ENCODE results near the gene IQSEC1. TPM values are rescaled to one million over a fixed set of nuclear protein-coding genes. Genes with fewer than 3 reads are reported as not detected.

Gene IQSEC1
- total RNA-seq, 6 experiments from 2014 or later = 21.1 to 25.1 (median 21.9) TPM

DNA sequence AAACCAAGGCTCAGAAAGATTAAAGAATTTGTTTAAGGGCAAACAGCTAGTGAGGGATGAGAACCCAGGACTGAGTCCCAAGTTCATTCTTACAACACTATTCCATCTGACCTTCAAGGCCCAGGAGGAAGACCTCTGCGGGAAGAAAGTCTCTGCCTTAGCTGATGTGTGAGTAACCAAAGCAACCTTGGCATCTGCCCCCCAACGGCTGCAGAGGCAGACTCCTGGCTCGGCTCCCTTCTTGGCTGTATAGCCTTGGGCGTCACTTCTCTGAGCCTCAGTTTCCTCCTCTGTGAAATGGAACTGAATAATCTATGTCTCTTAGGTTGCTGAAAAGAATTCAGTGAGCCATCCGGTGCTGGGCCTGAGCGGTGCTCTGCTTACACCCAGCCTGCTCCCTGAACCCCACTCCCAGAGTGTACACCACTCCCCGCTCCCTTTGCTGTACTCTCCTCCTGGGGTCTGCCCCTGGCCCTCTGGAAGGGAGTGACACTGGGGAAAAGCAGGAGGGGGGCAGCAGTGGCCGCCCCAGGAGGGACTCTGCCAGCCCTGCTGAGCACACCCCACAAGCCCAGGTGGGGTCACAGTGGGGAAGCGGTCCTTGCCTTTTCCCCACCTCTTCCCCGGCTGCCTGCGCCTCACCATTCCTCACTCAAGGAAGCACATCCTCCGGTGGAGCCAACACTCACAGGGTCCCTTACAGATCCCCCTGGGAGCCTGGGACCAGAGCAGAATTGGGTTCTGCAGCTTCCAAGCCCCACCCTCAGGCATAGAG is 97.3 kb downstream of the IQSEC1 start:
- TF ChIP-seq, protein P1, sequence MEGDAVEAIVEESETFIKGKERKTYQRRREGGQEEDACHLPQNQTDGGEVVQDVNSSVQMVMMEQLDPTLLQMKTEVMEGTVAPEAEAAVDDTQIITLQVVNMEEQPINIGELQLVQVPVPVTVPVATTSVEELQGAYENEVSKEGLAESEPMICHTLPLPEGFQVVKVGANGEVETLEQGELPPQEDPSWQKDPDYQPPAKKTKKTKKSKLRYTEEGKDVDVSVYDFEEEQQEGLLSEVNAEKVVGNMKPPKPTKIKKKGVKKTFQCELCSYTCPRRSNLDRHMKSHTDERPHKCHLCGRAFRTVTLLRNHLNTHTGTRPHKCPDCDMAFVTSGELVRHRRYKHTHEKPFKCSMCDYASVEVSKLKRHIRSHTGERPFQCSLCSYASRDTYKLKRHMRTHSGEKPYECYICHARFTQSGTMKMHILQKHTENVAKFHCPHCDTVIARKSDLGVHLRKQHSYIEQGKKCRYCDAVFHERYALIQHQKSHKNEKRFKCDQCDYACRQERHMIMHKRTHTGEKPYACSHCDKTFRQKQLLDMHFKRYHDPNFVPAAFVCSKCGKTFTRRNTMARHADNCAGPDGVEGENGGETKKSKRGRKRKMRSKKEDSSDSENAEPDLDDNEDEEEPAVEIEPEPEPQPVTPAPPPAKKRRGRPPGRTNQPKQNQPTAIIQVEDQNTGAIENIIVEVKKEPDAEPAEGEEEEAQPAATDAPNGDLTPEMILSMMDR (IDR thresholded peaks at IDR 0.05) = no peak
- DNase-seq = no peak
- H3K36me3 Mint-ChIP-seq (ENCODE audit: low read depth) = no peaks in the 10 kb centered on the region
- H3K4me3 Mint-ChIP-seq = no peak overlapping the region
- H3K27me3 Mint-ChIP-seq (ENCODE audit: insufficient read depth) = peaks cover 46% of the 10 kb centered on the region
- no peak overlapping the region for H3K27ac Mint-ChIP-seq
- H3K4me1 Mint-ChIP-seq (ENCODE audit: low read depth) = no peaks in the 10 kb centered on the region
- no peaks in the 10 kb centered on the region for H3K9me3 Mint-ChIP-seq

DNA sequence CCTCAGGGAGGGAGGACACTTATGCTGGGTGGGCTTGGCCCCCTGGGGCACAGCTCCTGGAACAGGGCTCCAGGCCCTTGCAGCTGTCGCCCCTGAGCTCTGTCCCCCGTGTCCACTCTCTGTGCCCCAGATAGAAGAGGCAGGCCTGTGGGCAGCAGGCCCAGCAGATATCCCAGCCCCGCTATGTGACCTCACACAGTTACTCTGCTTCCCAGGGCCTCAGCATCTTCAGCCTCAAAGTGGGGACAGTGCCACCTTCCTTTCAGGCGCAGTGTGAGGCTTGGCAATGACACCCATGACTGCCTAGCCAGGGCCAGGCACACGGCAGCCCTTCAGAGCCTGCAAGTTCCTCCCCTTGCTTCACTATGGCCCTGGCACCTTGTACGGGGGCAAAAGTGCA is 98.4 kb downstream of the IQSEC1 start:
- Mint-ChIP-seq H3K36me3 (ENCODE audit: low read depth) (no peaks in the 10 kb centered on the region), H3K9me3 (no peaks in the 10 kb centered on the region), H3K27ac (no peak overlapping the region), H3K4me3 (no peak overlapping the region), H3K27me3 (ENCODE audit: insufficient read depth) (peaks cover 48% of the 10 kb centered on the region), H3K4me1 (ENCODE audit: low read depth) (no peaks in the 10 kb centered on the region)
- TF ChIP-seq, protein P1 (IDR thresholded peaks at IDR 0.05) = no peak
- no peak for DNase-seq

DNA sequence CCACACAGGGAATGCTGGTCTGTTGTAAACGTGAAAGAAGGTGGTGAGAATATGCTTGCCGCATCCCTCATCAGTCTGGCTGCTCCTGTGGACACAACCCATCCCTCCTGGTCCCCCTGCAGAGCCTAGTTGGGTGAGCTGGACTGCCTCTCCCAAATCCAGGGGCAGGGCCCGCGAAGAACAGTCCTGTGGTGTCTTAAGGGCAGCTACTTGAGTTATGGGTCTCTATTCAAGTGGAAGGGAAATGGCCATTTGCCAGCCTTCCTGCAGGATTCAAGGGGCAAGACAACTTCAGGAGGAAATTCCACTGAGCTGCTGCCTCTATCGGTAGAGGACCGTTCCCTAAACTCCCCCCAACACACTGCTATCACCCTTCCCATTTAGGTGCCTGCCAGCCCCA is 98.9 kb downstream of the IQSEC1 start:
- TF ChIP-seq, protein P1 (IDR thresholded peaks at IDR 0.05) = no peak
- H3K4me3 Mint-ChIP-seq = no peak overlapping the region

DNA sequence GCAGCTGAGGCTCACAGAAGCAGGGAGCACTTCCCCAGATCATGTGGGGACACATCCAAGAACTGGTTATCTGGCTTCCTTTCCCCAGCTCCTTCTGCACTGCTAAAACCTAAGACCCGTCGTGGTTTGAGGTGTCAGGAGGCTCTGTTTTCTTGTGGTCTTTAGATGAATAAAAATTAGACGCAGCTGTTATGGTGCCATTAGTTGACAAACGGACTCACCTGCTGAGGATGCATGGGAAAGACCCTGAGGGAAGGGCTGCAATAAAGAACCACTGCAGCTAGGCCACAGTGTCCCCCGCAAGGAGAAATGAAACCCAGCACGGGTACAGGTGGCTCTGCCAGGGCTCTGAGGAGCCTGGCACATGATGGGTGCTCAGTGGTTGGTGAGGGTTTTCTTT is 99.4 kb downstream of the IQSEC1 start:
- Mint-ChIP-seq H3K27ac (no peak overlapping the region), H3K27me3 (ENCODE audit: insufficient read depth) (peaks cover 47% of the 10 kb centered on the region), H3K36me3 (ENCODE audit: low read depth) (no peaks in the 10 kb centered on the region), H3K4me1 (ENCODE audit: low read depth) (no peaks in the 10 kb centered on the region), H3K4me3 (no peak overlapping the region), H3K9me3 (no peaks in the 10 kb centered on the region)
- TF ChIP-seq, protein P1 (IDR thresholded peaks at IDR 0.05) = no peak
- DNase-seq = no peak

More for the DNA sequence above, 98.9 kb downstream of the IQSEC1 start:
- no peaks in the 10 kb centered on the region for H3K36me3 Mint-ChIP-seq (ENCODE audit: low read depth)
- no peaks in the 10 kb centered on the region for H3K9me3 Mint-ChIP-seq
- H3K4me1 Mint-ChIP-seq (ENCODE audit: low read depth) = no peaks in the 10 kb centered on the region
- peaks cover 46% of the 10 kb centered on the region for H3K27me3 Mint-ChIP-seq (ENCODE audit: insufficient read depth)
- no peak for DNase-seq
- H3K27ac Mint-ChIP-seq = no peak overlapping the region

DNA sequence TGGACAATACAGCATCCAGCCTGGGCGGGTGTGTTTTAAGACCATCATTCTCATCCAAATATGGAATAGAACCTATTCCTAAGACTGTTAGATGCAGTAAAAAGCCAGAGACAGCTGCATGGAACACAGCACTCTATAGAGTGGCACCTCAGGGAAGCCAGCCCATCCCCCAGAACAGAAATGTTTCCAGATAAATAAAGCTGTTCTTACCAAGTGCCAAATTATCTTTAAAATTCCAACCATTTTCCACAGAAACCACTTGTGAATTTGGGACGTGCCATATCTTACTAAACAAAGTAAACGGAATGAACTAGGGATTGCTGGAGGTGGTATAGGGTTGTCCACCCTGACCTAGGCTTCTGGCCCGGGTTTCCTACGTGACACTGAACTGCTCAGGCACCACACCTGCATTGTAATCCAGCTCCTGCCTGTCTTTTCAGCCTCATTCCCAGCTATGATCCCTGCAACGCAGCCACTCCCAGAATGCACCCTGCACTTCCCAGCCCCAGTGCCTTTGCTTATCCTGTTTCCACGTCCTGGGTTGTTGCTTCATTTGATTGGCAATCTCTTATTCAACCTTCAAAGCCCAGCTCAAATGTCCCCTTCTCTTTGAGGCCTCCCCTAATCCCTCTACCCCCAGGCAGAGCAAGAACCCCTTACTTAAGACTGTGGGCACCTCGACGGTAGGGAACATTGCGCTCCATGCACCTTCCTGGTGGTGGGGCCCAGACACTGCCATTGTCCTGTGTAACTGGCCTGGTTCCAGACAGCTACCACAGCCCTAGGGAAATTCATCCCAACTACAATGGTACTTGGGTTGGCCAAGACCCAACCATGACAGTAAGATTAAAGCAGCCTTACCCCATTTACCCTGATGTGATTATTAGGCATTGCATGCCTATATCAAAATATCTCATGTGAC is 100.2 kb downstream of the IQSEC1 start:
- no peak for DNase-seq
- TF ChIP-seq, protein P1 (IDR thresholded peaks at IDR 0.05) = no peak
- Mint-ChIP-seq H3K9me3 (no peaks in the 10 kb centered on the region), H3K27ac (no peak overlapping the region), H3K4me3 (no peak overlapping the region), H3K36me3 (ENCODE audit: low read depth) (no peaks in the 10 kb centered on the region), H3K4me1 (ENCODE audit: low read depth) (no peaks in the 10 kb centered on the region), H3K27me3 (ENCODE audit: insufficient read depth) (peaks cover 48% of the 10 kb centered on the region)

All from HFFc6 (cell line).